ENCODE data around the gene TXNRD2.

Gene TXNRD2

DNA sequence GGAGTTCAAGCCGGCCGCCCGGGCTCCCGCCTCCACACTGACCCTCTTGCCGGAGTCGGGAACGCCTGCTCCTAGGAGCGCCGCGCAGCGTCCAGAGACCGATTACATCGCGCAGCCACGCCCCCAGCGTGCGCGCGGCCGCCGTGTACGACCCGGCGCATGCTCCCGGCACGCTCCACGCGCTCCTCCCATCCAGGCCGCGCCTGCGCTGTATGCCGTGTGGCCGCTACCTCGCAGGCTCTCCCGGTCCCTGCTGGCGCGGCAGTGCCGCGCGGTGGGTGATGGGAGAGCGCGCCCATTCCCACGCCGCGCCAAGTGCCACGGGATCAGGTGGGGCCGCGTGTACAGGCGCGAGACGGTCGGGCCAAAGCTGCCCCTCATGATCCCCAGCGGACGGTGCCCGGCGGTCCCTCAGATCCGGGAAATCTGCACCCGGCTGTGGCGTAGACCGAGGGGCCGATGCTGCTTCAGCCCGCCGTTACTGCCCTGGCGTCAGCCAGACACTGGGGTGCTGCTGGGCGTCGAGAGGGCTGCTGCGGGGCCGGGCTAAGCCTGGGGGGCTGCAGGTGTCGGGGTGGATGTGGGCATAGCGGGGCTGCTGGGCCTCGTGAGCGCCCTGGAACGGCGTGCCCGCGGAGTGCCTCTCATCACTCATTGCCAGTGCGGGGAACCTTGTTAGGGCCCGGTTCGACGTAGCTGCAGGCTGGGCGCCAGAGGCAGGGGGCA, 86.7 kb downstream of the TXNRD2 start, which contains the start of the genes GNB1L and RTL10:
Gene GNB1L (minus strand): TSS at position 97 of the 726 bp plus-strand sequence. CDS start 33,519 bp downstream, outside the sequence.
Gene RTL10 (minus strand): TSS at position 97 of the 726 bp plus-strand sequence. CDS start 2,613 bp downstream, outside the sequence.
- DNase-seq, result peak; percentile 97

DNA sequence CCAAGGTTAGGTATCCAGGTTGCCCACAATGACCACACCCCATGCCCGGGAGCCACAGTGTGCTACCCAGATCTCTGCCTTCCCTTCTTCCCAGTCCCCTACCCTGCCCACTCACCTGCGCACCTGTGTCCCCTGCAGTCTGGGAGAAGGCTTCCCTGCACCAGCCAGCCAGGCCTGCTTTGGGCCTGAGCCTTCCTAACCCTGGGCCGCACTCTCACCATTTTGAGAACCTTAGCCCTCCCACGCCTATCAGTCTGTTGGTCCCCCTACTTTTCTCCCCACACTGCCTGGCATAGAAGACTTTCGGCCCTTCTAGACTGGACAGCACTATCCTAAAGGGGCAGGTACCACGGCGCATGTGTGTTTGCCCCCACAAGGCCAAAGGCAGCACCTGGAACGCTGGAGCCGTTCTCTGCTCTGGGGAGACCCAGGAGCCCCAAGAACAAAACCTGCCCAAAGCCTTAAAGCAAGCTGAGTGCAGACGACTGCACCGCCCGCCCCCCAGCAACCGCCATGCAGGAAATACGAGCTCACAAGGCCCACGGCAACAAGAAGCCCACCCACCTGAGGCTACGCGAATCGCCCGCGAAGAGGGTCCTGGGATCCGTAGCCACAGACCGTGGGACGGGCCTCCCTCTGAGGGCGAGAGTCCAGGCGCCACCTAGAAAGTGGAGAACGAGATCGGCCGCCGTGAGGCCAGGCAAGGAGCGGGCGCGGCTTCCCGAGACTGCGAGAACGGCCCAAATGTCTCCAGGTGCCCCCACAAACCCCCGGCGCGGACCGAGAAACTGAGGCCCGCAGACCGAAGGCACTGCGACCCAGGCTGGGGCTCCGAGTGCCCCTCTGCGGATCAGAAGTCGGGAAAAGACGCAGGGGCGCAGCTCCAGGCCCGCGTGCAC, 87.5 kb downstream of the TXNRD2 start:
- peak; percentile 22 for DNase-seq

DNA sequence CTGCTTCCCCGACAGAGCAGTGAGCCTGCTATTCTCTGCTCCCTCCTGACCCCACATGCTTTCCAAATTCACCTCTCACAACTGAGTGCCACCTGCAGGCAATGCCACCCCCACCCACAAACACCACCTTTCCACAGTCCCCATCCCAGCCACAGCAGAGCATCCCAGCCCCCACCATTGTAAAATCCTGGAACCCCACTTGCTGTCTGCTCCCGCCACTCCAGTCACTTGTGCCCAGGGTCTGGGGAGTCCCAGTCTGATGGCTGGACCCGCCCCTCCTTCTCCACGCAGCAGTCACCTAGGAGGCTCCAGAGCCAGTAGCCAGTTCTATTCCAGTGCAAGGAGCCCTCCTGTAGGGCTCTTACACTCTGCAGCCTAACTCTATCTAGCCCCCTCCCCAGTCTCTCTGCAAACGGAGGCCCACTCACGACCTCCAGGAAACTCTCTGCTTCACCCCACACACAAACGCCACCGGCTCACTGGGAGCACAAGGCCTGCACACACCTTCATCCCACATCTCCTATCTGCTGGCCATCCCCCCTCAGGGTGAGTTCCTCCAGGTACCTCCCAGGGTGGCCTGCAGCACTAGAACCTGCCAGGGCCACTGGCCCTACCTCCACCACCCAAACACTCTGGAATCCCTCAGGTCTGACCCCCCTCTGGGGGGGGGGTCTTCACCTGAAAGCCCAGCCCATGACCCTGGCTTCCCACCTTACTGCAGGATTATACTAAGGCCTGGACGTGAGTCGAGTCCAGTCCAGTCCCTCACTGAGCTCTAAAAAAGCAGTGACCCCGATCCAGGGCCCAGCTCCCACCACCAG, 88.3 kb downstream of the TXNRD2 start:
- DNase-seq, result no peak

DNA sequence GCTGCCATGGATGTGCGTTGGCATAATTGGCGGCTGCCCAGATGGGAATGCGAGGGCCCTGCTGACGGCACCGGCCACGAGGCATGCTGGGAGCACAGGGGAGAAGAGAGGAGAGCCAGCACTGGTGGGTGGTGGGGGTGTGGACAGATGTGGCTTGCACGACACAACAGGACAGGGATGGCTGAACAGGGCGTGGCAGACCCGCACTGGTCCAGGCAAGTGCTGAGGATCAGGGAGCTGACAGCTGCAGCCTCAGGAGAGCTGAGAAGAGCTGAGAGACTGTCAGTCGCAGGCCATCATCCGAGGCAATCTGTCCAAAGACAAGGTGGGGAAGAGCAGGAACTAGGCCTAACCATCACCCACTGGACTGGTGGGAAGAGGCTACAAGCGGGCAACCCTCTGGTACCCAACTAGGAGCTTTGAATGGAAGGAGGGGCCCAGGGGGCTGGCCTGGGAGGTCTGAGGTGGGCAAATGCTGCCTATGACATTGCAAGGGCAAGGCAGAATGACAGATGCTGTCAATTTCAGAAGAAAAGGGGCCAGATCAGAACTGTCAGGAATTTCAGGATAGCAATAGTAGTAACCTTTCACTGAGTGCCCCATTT, 89.3 kb downstream of the TXNRD2 start:
- no peak for DNase-seq

DNA sequence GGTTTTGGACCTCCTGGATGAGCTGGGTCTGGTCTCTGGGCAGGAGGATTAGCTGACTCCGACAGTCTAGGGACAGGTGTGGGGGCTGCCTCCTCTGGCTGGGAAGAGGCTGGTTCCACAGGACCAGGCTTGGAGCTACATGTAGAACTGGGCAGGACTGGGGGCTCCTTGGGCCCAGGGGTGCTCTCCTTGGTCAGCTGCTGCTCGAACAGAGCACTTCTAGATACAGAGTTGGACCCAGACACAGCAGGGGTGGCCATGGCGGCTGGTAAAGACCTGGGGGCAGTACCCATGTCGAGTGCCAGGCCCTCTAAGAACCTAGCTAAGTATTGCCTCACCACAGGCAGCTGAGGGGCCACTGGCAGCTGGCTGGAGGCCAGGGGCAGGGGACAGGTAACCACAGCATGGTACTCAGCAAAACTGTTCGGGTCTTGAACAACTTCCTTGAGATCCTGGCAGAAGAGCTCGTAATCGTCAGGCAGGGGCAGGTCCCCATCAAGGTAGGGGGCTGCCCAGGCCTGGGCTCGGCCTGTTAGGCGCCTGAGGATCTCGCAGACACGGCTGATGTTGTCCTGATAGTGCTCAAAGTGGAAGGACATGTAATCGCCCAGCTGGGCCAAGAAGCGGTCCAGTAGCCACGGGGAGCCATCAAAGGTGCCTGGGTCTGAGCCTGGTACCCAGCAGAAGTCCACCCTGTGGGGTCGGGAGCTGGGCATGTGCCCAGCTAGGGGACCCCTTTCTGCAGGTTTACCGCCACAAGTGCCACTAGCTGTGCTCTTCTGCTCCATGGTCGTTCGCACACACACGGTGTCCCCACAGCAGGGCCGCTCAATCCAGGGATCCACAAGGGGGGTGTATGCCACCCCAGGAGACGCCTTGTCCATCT, 90.1 kb downstream of the TXNRD2 start:
- no peak for DNase-seq

DNA sequence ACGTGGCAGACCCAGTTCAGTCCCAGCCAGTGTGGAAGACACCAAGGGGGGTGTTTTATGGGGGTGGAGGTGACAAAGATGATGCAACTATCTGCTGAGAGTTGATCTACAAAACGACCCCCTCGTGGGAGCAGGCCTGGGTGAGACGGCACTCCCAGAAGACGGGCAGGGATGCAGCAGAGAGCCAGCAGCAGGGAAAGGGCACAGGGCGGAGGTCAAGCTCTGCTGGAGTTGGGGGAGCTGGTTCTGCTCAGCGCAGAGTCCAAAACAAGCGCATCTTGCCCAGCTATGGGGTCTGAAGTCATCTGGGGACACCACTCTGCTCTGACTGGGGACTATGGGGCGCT, 90.9 kb downstream of the TXNRD2 start:
- no peak for DNase-seq

DNA sequence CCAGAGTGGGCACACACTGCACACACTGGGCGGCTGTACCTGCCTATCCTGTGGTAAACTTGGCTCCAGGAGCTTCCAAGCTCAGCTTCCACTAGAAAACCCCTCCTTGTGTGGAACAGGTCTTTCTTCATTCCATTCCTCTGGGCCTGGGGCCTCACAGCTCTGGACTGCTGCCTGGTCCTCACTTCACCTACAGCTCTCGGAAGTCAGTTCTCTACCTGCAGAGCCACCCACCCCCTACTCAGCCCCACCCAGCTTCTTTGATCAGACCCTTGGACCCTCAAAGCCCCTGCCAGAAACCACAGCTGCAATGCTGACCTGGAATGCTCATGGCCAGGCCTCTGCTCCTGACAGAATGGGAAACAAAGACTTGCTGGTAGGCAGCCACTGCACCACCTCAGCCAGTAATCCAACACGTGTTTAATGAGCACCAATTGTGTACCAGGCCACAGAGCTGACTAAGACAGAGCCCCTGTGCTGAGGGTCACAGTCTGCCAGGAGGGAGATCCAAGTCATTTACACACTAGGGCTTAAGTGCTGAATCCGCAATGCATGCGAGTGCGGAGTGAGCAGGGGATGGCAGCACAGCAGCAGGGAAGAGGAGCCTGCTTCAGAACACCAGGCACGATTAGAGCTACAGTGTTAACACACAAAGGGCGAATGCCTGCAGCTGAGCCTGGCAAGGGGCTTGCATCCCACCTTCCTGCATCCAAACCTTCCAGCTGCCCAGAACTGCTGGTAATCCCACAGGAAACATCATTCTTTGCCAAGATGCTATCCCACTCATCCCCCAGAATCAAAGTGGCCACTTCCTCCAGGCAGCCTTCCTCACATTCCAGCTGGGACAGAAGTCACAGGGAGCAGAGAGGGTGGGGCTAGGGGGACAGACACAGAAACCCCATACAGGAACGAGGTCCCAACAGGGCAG, 91.5 kb downstream of the TXNRD2 start:
- DNase-seq, result no peak

DNA sequence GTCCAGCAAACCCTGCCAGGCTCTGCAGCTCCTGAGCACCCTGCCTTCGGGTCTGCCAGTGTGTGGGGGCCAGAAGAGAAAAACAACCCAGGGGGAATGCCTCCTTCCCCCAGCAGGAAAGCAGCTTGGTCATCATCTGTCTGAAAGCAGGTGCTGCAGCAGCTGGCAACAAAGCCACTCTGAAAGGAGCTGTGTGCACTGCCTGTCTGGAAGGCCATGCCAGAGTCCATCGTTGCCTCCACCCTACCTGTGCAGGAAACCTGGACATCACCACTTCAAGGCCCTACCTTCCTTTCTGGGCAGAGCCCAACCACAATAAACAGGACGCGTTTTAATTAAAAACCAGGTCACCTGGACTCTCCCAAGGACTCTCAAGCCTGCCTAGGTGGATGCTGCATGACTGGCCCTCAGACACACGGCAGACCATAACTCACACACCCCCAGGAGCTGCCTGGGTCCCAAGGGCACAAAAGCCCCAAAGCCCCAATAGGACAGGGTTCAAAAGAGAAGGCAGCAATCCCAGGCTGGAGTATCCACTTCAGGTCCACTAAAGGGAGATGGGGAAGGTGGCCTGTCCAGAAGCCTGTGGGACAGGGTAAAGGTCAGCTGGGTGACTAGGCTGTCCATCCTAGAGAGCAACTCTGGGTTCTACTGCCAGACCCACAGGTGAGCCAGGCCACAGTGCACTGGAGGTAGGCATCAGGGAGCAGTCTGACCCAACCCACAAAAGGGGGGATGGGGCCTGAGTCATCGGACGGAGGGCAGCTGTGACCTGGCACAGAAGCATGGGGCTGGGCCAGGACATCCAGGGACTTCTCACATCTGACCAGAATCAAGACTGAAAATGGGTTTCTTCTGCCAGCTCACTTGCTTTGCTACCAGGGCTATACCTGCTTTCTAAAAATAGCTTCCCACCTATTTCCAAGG, 93.1 kb downstream of the TXNRD2 start:
- no peak for DNase-seq

DNA sequence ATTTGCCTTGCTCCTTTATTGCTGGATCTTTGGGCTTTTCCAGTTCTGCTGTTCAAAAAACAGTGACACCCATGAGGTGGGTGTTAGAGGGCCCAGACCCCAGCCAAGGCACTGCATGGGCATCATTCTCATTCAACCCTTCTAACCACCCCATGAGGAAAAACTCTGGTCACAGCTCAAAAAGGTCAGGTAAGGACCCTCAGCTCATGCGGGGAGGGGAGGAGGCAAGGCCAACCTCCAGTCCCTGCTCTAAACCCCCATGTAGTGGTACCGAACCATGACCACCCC, 94.3 kb downstream of the TXNRD2 start:
- no peak for DNase-seq

DNA sequence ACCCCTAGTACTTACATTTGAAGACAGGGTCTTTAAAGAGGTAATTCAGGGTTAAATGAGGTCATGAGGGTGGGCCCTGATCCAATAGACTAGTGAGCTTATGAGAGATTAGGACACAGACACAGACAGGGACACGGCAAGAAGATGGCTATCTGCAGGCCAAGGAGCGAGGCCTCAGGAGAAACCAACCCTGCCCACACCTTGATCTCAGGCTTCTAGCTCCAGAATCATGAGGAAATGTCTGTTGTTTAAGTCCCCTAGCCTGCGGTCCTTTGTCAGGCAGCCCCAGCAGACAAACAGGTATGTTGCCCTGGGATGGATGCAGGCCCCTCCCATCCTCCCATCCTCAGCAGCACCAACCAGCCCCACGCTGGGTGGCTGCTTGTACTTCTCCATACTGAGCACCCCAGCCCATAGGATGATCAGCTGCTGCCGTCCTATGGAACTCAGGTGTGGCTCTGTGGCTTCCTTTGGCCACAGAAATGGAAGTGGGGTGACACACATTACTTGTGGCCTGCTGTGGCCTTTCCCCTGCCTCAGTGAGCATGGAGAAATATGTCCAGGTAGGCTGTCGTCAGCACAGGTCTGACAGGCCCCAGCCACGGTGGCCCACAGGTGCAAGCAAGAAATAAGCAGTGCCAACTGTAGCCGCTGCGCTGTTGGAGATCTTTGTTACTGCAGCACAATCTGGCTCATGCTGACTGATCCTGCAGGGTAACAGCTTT, 94.8 kb downstream of the TXNRD2 start:
- DNase-seq, result no peak

DNA sequence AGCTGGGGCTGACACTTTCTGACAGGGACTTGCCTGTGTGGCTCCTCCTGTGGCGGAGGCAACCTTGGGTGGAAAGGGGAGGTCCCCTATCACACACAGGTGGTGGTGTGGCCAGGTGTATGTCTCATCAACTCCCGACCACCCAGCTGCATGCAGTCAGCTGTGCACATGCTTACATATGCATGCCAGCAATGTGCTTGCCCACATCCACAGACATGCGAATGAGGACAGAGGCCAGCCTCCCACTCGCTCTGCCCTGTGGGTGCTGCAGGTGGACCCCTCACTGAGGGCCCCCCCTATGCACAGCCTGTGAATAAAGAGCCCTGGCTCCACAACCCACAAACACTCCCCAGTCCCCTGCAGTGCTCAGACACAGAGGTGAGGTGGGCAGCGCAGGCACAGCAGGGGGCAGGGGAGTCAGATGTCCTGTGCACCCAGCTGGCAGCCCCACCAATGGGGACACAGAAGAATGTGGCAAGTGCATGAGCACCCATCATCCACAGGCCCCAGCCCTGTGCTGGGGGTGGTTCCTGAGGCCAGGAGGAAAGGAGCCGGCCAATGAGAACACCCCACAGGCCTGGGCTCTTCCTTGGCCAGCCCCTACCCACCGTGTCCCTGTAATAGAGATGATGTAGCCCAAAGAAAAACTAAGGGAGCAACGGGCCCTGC, 96.4 kb downstream of the TXNRD2 start:
- DNase-seq, result no peak

DNA sequence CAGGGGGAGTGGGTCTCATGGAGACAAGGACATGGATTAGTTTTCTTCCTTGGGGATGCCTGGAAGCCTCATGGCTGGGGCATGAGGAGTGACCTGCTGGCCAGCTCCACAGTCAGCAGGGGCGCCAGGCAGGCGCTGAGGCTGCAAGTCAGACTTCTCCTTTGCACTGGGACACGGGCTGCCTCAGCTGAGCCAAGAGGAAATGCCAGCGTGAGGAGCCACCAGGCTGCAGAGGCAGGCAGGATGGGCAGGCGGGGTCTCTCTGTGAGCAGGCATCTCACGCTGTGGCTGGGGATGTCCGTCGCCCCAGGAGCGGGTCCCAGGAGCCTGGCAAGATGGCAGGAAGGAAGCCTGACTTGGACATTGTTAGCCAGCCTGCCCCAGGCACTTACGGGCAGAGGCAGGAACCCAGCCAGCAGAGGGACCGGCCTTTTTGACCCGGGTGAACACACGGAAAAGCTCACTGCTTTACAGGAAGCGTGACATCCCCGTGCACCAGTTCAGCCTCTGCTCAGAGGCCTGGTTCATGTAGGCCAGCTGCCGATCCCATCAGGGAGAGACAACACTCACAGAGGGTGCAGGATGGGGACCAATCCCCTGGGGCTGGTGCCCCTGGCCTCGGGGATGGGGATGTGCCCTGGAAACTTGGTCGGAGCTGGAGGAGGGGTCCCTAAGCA, 97.1 kb downstream of the TXNRD2 start:
- DNase-seq, result peak; percentile 34

DNA sequence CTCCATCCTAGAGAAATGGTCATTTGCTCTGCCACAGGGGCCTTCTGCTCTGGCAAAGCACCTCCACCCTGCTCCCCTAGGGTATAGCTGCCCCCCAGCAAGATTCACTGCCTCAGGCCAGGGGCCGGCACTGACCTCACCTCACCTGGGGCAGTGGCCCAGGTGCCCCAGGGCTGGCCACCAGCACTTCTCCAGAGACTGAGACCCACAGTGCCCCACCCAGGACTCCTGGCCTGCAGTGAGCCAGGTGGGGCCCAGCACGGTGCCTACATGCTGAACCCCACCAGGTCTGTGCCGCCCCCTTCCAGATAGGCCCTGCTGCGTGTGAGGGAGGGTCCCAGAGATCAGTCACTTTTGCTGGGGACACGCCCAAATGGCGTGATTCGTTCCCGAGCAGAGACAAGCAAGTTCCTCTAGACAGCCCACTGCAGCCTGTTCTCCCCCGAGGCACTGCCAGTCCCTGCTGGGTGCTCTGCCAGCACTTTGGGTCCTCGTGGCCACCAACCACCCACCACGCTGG, 97.7 kb downstream of the TXNRD2 start:
- DNase-seq, result no peak

DNA sequence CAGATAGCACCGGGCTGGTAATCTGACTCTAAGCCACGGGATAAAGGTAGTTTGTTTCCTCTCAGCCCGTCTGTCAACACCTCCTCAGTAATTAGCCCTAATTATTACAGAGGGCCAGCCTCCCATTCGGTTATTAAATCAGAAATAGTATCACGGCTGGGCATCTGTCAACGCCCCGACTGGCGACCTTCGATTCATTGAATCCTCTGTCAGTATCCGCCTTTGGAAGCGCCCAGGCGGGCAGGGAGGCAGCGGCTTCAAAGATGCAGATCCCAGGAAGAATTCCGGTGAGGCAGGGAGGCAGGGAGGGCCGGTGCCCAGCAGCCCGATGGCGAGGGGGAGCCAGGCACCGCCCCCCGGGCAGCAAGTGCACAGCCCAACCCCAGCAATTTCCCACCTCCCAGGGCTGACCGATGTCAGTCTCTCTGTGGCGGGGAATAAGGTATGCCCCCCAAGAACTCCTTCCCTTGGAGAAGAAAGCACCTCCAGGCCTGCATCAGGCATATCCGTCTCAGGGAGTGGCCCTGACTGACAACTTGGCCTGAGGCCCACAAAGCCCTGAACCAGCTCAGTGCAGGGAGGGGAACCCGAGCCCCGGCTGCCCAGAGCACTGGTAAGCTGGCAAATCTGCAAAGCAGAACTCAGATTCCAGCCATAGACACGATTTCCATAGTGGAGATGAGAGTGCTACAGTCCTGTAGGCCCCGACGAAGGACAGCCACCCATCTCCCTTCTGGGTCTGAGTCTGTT, 98.3 kb downstream of the TXNRD2 start:
- no peak for DNase-seq

DNA sequence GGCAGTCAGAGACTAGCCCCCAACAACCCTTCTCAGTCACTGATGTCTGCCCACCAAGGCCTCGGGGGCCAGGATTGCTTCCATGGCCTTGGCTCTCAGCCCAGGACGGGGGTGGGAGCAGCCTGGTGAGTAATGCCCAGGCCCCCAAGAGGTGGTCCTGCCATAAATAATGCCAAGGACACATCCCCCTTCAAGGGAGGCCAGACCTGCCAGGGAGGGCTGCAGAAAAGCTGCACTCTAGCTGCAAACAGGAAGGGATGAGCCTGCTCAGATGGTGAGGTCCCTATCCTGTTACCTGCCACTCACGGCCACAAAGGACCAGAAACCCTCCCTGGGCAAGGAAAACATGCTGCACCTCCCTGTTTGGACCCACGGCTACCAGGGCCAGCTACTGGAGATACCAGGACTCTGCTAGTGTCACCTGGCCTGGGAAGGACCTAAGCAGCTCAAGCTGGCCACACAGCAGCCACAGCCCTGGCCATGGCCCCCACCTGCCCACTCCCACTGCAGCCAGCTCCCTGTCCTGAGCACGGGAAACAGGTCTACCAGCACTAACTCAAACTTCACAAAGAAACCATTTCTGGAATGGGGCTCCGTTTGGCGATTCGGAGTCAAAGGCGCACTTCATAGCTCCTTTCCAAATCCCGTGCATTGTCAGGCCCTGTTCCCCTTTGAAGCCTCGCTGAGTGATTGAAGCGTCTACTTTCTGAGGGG, 99.1 kb downstream of the TXNRD2 start:
- no peak for DNase-seq

Measured in activated CD4-positive, alpha-beta T cell treated with anti-CD3 and anti-CD28 coated beads for 48 hours (primary cell).